ENCODE results near the gene KDM5D. TPM values are rescaled to one million over a fixed set of nuclear protein-coding genes. Genes with fewer than 3 reads are reported as not detected.

The KDM5D gene
- total RNA-seq, 6 experiments from 2014 or later: 19.1 TPM; not detected in 5

DNA sequence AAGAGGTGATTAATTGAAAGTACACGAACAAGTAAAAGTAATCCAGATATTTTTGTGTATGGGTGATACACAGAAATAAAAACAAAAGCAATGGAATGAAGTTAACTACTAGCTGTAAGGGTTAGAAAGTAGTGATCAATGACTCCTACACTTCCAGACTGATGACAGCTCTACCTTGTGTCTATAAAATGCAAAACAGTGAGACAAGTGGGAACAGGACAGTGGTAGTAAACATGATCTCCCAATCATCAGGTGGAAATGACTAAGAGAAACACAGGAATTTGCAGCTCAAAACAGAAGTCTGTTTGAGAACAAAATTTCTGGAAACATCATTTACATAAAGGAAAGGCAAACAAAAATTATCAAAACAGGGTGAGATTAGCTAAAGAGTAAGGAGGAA, 10.1 kb downstream of the KDM5D start:
- H3K4me3 ChIP-seq: no peak overlapping the region
- no CpG with 5 or more reads among the region's 1 CpG for WGBS (ENCODE audit: insufficient coverage, low coverage, low lambda C conversion rate, missing lambda C conversion rate)
- TF ChIP-seq, protein P1, sequence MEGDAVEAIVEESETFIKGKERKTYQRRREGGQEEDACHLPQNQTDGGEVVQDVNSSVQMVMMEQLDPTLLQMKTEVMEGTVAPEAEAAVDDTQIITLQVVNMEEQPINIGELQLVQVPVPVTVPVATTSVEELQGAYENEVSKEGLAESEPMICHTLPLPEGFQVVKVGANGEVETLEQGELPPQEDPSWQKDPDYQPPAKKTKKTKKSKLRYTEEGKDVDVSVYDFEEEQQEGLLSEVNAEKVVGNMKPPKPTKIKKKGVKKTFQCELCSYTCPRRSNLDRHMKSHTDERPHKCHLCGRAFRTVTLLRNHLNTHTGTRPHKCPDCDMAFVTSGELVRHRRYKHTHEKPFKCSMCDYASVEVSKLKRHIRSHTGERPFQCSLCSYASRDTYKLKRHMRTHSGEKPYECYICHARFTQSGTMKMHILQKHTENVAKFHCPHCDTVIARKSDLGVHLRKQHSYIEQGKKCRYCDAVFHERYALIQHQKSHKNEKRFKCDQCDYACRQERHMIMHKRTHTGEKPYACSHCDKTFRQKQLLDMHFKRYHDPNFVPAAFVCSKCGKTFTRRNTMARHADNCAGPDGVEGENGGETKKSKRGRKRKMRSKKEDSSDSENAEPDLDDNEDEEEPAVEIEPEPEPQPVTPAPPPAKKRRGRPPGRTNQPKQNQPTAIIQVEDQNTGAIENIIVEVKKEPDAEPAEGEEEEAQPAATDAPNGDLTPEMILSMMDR (IDR thresholded peaks at IDR 0.05): no peak
- TF ChIP-seq POLR2A (IDR thresholded peaks at IDR 0.05): no peak
- H3K36me3 ChIP-seq: no peaks in the 10 kb centered on the region
- ATAC-seq (no peak), DNase-seq (no peak)
- intact Hi-C loops (cut with DNase I): no loop called here
- no peaks in the 10 kb centered on the region for H3K9me3 ChIP-seq
- H3K27ac ChIP-seq: no peak overlapping the region
- H3K4me1 ChIP-seq: no peaks in the 10 kb centered on the region
- H3K27me3 ChIP-seq: no peaks in the 10 kb centered on the region

DNA sequence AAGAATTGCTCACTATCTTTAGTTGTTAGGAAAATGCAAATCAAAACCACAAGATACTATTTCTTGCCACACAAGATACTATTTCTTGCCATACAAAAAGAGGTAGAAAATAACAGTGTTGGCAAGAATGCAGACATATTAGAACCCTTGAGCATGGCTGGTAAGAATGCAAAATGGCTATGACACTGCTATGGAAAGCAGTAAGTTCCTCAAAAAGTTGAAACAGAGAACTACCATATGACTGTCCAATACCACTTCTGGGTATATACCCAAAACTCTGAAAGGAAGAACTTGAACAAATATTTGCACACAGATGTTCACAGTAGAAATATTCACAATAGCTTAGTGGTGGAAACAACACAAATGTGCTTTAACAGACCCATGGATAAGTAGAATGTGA, 26.6 kb downstream of the KDM5D start:
- no peaks in the 10 kb centered on the region for H3K9me3 ChIP-seq
- DNase-seq: no peak
- ATAC-seq: no peak
- H3K27me3 ChIP-seq: no peaks in the 10 kb centered on the region
- intact Hi-C loops (cut with DNase I): no loop called here
- no peaks in the 10 kb centered on the region for H3K4me1 ChIP-seq
- H3K4me3 ChIP-seq: no peak overlapping the region
- TF ChIP-seq, protein P1 (IDR thresholded peaks at IDR 0.05): no peak
- TF ChIP-seq POLR2A (IDR thresholded peaks at IDR 0.05): no peak
- H3K36me3 ChIP-seq: no peaks in the 10 kb centered on the region
- H3K27ac ChIP-seq: no peak overlapping the region

DNA sequence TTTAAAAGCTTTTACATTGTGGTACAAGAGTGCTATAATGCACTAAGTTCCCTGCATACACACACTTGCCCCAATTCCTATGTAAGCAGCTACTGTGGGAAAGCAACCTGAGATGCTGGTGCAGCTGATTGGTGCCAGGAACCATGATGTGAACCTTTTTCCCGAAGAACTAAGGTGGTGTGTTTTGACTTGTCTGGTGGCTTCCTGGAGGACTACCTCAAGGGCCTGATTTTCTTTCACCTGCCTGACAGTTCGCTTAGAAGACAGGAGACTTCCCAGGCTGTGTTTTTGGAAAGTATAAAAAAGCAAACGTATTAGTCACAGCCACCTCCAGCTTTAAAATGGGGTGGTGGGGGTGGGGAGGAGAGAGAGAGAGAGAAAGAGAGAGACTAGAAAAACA, 27.4 kb downstream of the KDM5D start:
- intact Hi-C loops (cut with DNase I): no loop called here
- DNase-seq (no peak), ATAC-seq (no peak)
- Histone ChIP-seq H3K36me3 (no peaks in the 10 kb centered on the region), H3K4me3 (no peak overlapping the region), H3K27ac (no peak overlapping the region), H3K27me3 (no peaks in the 10 kb centered on the region), H3K9me3 (no peaks in the 10 kb centered on the region), H3K4me1 (no peaks in the 10 kb centered on the region)
- TF ChIP-seq POLR2A (IDR thresholded peaks at IDR 0.05): no peak
- TF ChIP-seq, protein P1 (IDR thresholded peaks at IDR 0.05): no peak
- no CpG with 5 or more reads among the region's 3 CpGs for WGBS (ENCODE audit: insufficient coverage, low coverage, low lambda C conversion rate, missing lambda C conversion rate)

DNA sequence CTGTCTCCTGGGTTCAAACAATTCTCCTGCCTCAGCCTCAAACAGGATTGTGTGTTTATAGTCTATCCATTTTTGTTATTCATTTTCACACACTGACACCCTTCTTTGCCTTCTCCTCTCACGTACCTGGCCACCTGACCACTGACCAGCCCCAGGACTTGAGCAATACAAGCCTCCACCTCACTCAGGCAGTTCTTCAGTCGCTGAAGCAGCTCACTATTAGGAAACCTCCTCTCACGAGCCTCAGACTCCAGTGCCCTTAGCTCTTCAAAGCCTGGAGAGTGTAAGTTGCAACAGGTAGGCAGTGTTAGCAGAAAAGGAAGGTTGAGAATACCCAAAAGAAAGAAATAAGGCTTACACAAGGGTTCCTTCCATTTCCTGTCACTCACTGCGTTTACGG, 29.3 kb downstream of the KDM5D start:
- H3K4me3 ChIP-seq: no peak overlapping the region
- ATAC-seq (no peak), DNase-seq (no peak)
- WGBS (ENCODE audit: insufficient coverage, low coverage, low lambda C conversion rate, missing lambda C conversion rate): no CpG with 5 or more reads among the region's 5 CpGs
- TF ChIP-seq, protein P1 (IDR thresholded peaks at IDR 0.05): no peak
- H3K27ac ChIP-seq: no peak overlapping the region
- no peaks in the 10 kb centered on the region for H3K36me3 ChIP-seq
- H3K9me3 ChIP-seq: no peaks in the 10 kb centered on the region
- no peaks in the 10 kb centered on the region for H3K4me1 ChIP-seq
- intact Hi-C loops (cut with DNase I): no loop called here
- H3K27me3 ChIP-seq: no peaks in the 10 kb centered on the region

DNA sequence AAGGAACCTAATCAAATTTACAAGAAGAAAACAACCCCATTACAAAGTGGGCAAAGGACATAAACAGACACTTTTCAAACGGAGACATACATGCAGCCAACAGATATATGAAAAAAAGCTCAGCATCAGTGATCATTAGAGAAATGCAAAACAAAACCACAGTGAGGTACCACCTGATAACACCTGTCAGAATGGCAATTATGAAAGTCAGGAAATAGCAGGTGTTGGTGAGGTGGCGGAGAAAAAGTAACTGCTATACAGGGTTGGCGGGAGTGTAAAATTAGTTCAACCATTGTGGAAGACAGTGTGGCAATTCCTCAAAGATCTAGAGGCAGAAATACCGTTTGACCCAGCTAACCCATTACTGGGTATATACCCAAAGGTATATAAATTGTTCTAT, 31.1 kb downstream of the KDM5D start:
- no peak for DNase-seq
- TF ChIP-seq, protein P1 (IDR thresholded peaks at IDR 0.05): no peak
- no peak for TF ChIP-seq POLR2A (IDR thresholded peaks at IDR 0.05)
- intact Hi-C loops (cut with DNase I): no loop called here
- WGBS (ENCODE audit: insufficient coverage, low coverage, low lambda C conversion rate, missing lambda C conversion rate): no CpG with 5 or more reads among the region's 4 CpGs
- no peak overlapping the region for H3K4me3 ChIP-seq
- no peak for ATAC-seq
- H3K4me1 ChIP-seq: no peaks in the 10 kb centered on the region
- no peak overlapping the region for H3K27ac ChIP-seq
- no peaks in the 10 kb centered on the region for H3K27me3 ChIP-seq
- no peaks in the 10 kb centered on the region for H3K9me3 ChIP-seq
- no peaks in the 10 kb centered on the region for H3K36me3 ChIP-seq

All from right lobe of liver (tissue), 6 donors.